IgD-negative memory B cell (primary cell): ENCODE data around the gene SPOCK3. TPM values are rescaled to one million over a fixed set of nuclear protein-coding genes. Genes with fewer than 3 reads are reported as not detected.
A peak's percentile ranks its signal among the peaks of the same experiment; 100 is the strongest.
"Not testable (repeated sequence)": the region's sequence is repeated elsewhere in the genome, so short reads cannot be mapped to it uniquely, and the experiment has no call there.

Experiments used
- H3K27ac Mint-ChIP-seq, 3 donors: one replicate each; pipeline ENCODE4 v1.8.0; 2020 to 2022; ENCODE audit warnings: mild to moderate bottlenecking in 3 of 3, mixed read lengths in 3 of 3, moderate library complexity in 1 of 3
- H3K27me3 Mint-ChIP-seq: one replicate; pipeline ENCODE4 v1.8.0; 2021; ENCODE audit warnings: mixed read lengths
- H3K36me3 Mint-ChIP-seq: one replicate; pipeline ENCODE4 v1.8.0; 2020; ENCODE audit warnings: mild to moderate bottlenecking, mixed read lengths
- H3K4me1 Mint-ChIP-seq, 3 donors: one replicate each; pipeline ENCODE4 v1.8.0; 2020 to 2022; ENCODE audit warnings: mixed read lengths in 3 of 3, mild to moderate bottlenecking in 1 of 3
- H3K4me3 Mint-ChIP-seq, 4 donors: one replicate each; pipeline ENCODE4 v1.8.0; 2020 to 2022; ENCODE audit warnings: mild to moderate bottlenecking in 4 of 4, mixed read lengths in 4 of 4, moderate library complexity in 3 of 4
- H3K9me3 Mint-ChIP-seq, 3 donors: one replicate each; pipeline ENCODE4 v1.8.0; 2020 to 2021; ENCODE audit warnings: mixed read lengths in 3 of 3, mild to moderate bottlenecking in 1 of 3
- polyA plus RNA-seq: library from polyadenylated mRNA; unstranded; fragments of 300-500 nt; fragmentation: Illumina TruSeq; gene quantifications from one replicate; pipeline ENCODE4 v1.2.3, GENCODE V29; 2021

SPOCK3 gene
- polyA plus RNA-seq, 1 donor from 2014 or later, result not detected

DNA sequence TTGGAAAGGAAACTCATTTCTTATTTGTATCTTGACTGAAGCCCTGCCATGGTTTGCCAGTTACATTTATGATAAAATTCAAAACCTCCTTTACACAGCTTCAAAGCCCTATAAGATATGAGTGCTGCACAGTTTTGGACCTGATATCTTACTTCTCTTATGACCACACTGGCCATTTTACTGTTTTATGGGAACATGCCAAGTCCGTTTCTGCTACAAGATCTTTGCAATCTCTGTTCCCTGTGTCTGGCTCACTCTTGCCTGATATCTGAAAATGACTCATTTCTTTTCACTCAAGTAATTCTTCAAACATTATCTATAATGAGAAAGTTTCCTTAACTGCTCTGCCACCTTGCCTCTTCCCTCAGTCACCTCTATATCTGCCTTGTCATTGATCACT, 247.3 kb downstream of the SPOCK3 start:
- Mint-ChIP-seq H3K4me3 (no peak overlapping the region), H3K9me3 (no peaks in the 10 kb centered on the region), H3K27me3 (no peaks in the 10 kb centered on the region), H3K36me3 (no peaks in the 10 kb centered on the region), H3K4me1 (no peaks in the 10 kb centered on the region), H3K27ac (no peak overlapping the region)

DNA sequence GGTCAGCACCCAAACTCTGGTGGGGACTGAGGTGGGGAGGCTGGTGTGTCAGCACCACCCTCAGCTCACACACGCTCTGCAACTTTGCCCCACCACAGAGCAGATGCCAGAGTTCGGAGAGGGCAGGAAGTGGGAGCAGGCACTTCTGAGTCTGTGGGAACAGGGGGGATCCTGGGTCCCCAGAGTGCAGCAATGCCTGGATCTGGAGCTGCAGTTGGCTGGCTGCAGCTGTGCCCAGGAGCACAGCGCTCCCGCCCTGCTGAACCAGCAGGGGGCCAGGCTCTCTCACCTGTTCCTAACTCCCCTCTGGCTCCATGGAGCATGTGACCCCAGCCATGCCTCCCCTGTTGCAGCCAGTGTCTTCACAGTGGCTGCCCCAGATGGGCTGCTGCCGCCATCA, 252.4 kb downstream of the SPOCK3 start:
- no peaks in the 10 kb centered on the region for H3K36me3 Mint-ChIP-seq
- no peak overlapping the region for H3K27ac Mint-ChIP-seq
- H3K9me3 Mint-ChIP-seq, result no peaks in the 10 kb centered on the region
- no peaks in the 10 kb centered on the region for H3K27me3 Mint-ChIP-seq
- H3K4me3 Mint-ChIP-seq, result no peak overlapping the region
- peaks cover 0 to 3% (median 0%) of the 10 kb centered on the region in 3 donors for H3K4me1 Mint-ChIP-seq

DNA sequence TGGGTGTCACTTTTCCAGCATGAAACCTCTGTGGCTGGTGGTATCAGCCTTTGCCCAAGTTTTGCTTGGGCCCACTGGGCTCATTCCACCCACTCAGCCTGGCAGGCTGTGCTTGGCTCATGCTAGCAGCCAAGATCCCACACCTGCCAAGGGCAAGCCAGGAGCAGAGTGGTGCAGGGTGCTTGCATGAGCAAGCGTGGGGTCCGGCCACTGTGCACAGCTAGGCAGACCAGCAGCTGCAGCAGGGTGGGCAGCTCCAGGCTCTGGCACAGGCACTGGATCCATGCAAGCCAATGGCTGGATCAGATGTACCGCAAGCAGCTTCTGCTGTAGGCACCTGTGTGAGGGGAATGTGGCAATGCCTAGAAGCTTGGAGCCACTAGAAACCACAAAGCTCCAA, 253.9 kb downstream of the SPOCK3 start:
- Mint-ChIP-seq H3K9me3 (peaks cover 0 to 2% (median 0%) of the 10 kb centered on the region in 3 donors), H3K36me3 (no peaks in the 10 kb centered on the region), H3K4me3 (no peak overlapping the region), H3K27me3 (no peaks in the 10 kb centered on the region), H3K27ac (no peak overlapping the region), H3K4me1 (peaks cover 0 to 3% (median 0%) of the 10 kb centered on the region in 3 donors)

DNA sequence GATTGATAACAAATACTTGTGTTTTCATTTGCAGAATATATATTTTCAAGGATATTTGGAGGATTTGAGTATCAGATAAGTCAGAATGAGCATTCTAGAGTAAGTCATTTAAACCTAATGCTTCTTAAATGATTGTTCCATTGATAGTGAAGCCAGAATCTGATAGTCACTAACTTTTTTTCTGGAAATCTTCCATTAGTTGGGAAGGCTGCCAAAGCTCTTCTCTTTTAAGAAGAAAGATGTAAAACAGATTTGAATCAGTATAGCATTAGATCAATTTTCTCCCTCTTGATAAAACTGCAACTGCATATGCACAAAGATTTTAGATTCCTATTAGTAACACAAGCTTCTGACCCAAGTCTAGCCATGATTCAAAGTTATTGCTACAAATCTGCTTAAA, 256.7 kb downstream of the SPOCK3 start:
- Mint-ChIP-seq H3K36me3 (no peaks in the 10 kb centered on the region), H3K27ac (no peak overlapping the region), H3K4me3 (no peak overlapping the region), H3K27me3 (no peaks in the 10 kb centered on the region), H3K9me3 (peaks cover 0 to 2% (median 0%) of the 10 kb centered on the region in 3 donors), H3K4me1 (peaks cover 0 to 3% (median 0%) of the 10 kb centered on the region in 3 donors)

DNA sequence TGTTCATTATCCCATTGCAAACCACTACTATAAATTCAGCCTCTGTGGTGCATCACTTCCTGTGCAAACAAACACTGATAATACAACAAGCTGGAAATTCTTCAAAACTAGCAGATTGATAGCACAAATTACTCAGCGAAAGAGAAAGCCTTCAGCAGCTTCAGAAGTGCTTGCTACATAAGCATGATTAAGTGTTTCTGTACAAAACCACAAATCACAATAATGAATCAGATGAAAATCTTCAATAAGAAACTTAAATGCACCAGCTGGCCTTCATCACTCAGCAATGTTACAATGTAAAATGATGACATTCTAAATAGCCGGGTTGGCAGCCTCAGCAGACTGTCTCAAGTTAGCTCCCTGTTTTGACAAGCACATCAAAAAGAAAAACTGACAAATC, 262.2 kb downstream of the SPOCK3 start:
- Mint-ChIP-seq H3K4me3 (no peak overlapping the region), H3K36me3 (no peaks in the 10 kb centered on the region), H3K27me3 (no peaks in the 10 kb centered on the region), H3K4me1 (no peaks in the 10 kb centered on the region), H3K27ac (no peak overlapping the region), H3K9me3 (peaks cover 2 to 14% (median 10%) of the 10 kb centered on the region in 3 donors)

DNA sequence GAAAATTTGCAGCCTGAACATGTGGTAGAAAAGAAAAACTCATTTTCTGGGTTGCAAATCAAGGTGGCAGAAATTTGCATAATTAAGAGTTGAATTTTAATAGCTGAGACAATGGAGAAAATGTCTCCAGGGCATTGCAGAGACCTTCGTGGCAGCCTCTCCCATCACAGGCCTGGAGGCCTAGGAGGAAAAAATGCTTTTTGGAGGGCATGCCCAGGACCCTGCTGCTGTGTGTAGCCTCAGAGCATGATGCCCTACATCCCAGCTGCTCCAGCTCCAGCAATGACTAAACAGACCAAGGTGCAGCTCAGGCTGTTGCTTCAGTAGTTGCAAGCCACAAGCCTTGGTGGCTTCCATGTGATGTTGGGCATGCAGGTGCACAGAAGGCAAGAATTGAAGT, 266.1 kb downstream of the SPOCK3 start:
- H3K4me1 Mint-ChIP-seq, H3K4me3 Mint-ChIP-seq, H3K27me3 Mint-ChIP-seq, H3K27ac Mint-ChIP-seq, H3K36me3 Mint-ChIP-seq: not testable (repeated sequence)
- peaks cover 2 to 16% (median 8%) of the 10 kb centered on the region in 3 donors for H3K9me3 Mint-ChIP-seq

DNA sequence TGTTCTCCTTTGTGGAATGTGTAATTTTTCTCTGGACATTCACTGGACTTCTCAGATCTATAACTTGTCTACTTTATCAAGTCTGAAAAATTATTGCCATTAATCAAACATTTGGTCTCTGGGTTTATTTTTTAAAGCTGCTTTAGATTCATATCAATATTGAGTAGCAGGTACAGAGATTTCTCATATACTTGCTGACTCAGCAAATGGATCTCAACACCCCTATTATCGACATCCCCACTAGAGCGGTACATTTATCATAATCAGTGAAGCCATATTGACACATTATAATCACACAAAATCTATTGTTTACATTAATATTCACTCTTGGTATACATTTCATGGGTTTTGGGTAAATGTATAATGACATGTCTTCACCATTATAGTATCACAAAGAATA, 268.7 kb downstream of the SPOCK3 start:
- Mint-ChIP-seq H3K27ac (no peak overlapping the region), H3K4me1 (no peaks in the 10 kb centered on the region), H3K27me3 (no peaks in the 10 kb centered on the region), H3K4me3 (no peak overlapping the region), H3K36me3 (no peaks in the 10 kb centered on the region), H3K9me3 (peaks cover 2 to 25% (median 9%) of the 10 kb centered on the region in 3 donors)

DNA sequence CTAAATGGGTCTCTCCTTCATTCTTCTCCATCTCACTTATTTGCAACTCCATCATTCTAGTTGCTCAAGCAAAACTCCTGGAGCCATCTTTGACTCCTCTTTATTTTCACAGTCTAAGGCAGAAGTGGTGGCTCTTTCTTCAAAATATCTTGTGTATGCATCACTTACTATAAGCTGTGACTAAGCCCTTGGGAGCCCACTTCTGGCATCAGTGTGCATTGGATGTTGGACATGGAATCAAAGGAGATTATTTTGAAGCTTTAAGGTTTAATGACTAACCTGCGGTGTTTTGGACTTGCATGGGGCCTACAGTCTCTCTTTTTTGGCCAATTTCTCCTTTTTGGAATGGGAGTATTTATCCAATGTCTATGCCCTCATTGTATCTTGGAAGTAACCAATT, 276.8 kb downstream of the SPOCK3 start:
- Mint-ChIP-seq H3K36me3 (no peaks in the 10 kb centered on the region), H3K4me3 (no peak overlapping the region), H3K9me3 (peaks cover 6 to 27% (median 17%) of the 10 kb centered on the region in 3 donors), H3K4me1 (no peaks in the 10 kb centered on the region), H3K27me3 (no peaks in the 10 kb centered on the region), H3K27ac (no peak overlapping the region)

DNA sequence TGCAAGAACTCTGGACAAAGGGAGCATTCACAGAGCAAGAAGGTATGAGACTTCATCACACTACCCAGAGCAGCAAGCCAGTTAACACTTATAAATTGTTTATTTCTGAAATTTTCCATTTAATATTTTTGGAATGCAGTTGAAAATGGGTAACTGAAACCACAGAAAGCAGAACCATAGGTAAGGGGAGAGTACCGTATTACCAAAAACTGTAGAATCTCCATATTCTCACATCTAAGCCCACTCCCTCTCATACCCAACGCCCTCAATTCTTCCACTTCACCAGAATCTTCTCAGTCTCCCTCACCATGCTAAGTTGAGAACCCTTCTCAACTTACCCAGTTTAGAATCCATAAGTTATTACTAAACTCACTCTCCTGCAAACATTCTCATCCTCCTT, 277.8 kb downstream of the SPOCK3 start:
- Mint-ChIP-seq H3K36me3 (no peaks in the 10 kb centered on the region), H3K4me3 (no peak overlapping the region), H3K27me3 (no peaks in the 10 kb centered on the region), H3K4me1 (no peaks in the 10 kb centered on the region), H3K9me3 (peaks cover 6 to 22% (median 16%) of the 10 kb centered on the region in 3 donors), H3K27ac (no peak overlapping the region)

DNA sequence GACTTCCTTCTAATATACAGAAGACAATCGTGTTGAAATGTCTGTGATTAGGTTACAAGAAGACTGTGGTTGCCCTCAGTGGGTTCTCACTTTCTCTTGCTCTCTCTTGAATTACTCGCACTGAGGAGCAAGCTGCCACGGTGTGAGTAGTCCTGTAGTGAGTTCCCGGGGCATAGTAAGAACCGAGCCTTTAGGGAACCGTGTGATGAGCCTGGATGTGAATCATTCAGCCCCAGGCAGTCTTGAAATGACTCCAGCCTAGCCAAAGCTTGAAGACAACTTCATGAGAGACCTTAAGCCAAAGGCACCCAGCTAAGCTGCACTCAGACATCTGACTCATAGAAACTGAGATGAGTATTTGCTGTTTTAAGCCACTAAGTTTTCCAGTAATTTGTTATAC, 292.7 kb downstream of the SPOCK3 start:
- Mint-ChIP-seq H3K36me3 (no peaks in the 10 kb centered on the region), H3K4me1 (no peaks in the 10 kb centered on the region), H3K27ac (no peak overlapping the region), H3K4me3 (no peak overlapping the region), H3K9me3 (peaks cover 3 to 12% (median 8%) of the 10 kb centered on the region in 3 donors), H3K27me3 (no peaks in the 10 kb centered on the region)

DNA sequence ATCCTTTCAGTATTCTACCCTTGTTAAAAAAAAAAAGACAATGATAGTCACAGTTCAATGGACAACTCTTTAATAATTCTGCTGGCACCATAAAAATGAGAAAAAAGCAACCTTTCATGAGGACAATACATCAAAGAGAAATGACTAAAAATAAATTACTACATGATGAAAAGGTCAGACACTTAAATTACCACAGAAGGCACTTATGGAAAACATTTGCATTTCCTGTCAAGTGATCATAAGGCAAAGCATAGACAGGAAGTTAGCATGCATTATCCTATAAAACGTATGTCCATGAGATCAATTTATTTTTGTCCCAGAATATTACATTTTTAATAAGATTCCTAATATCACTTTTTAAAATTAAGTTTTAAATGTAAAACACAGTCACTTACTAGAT, 303.8 kb downstream of the SPOCK3 start:
- Mint-ChIP-seq H3K4me3 (no peak overlapping the region), H3K4me1 (peaks cover 0 to 1% (median 0%) of the 10 kb centered on the region in 3 donors), H3K9me3 (peaks cover 0 to 3% (median 0%) of the 10 kb centered on the region in 3 donors), H3K27me3 (no peaks in the 10 kb centered on the region), H3K36me3 (no peaks in the 10 kb centered on the region), H3K27ac (no peak overlapping the region)

DNA sequence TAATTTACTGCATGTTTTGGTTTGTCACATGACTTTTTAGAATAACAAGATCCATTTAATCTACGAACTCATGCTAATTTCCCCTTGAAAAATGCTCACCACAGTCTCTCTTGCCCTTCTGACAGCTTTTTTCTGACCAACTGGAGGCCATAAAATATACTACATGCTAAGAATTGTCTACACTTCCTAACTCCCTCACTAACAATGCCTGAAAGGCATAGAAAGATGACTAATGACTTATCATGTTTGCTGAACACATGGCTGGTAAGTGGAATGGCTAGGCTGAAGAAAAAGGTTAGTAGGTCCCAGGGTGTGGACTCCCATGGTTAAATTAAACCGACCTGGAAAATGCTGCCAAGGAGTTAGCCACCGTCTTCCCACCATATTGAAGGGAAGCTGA, 309.9 kb downstream of the SPOCK3 start:
- peaks cover 0 to 8% (median 4%) of the 10 kb centered on the region in 3 donors for H3K9me3 Mint-ChIP-seq
- no peaks in the 10 kb centered on the region for H3K36me3 Mint-ChIP-seq
- peak overlapping the region in 1 of 3 donors; percentile 28 for H3K27ac Mint-ChIP-seq
- no peaks in the 10 kb centered on the region for H3K27me3 Mint-ChIP-seq
- no peaks in the 10 kb centered on the region for H3K4me1 Mint-ChIP-seq
- H3K4me3 Mint-ChIP-seq, result no peak overlapping the region

DNA sequence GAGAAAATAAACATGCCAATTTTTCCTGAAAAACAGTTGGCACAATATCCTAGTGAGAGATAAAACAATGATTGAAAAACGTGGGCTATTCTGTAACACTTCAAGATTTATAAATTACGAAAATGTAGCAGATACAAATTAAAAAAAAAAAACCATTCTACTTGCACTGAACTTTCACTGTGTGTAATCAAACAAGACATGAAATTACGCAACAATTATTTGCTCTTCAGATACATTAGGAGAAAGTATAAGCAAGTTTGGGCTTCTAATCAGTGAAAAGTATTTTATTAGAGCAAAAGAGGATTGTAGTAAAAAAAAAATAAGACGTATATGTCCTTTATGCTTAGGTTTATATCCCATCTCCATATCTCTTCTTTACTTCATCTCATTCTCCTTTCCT, 320.4 kb downstream of the SPOCK3 start:
- no peaks in the 10 kb centered on the region for H3K36me3 Mint-ChIP-seq
- no peaks in the 10 kb centered on the region for H3K4me1 Mint-ChIP-seq
- H3K4me3 Mint-ChIP-seq, result no peak overlapping the region
- peaks cover 0 to 1% (median 0%) of the 10 kb centered on the region in 3 donors for H3K9me3 Mint-ChIP-seq
- no peaks in the 10 kb centered on the region for H3K27me3 Mint-ChIP-seq
- no peak overlapping the region for H3K27ac Mint-ChIP-seq

DNA sequence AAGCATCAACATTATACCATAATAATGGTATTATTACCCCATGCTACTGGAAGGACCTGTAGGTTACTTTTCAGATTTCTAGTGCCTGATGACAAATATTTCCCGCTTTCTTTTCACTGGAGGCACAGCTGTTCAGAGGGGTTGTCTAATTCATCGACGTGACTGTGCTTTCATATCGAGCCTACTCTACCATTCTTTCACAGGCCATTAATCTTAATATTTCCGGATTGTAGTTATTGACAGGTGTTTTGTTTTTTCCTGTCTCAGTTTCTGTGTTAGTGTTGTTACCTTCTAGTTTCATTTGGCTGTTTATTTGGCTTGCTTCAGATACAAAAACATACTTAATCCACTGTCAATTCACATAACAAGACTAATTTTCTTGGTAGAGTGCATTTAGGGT, 330.9 kb downstream of the SPOCK3 start:
- Mint-ChIP-seq H3K4me1 (no peaks in the 10 kb centered on the region), H3K4me3 (no peak overlapping the region), H3K27me3 (no peaks in the 10 kb centered on the region), H3K36me3 (no peaks in the 10 kb centered on the region), H3K27ac (no peak overlapping the region), H3K9me3 (peaks cover 0 to 5% (median 2%) of the 10 kb centered on the region in 3 donors)

DNA sequence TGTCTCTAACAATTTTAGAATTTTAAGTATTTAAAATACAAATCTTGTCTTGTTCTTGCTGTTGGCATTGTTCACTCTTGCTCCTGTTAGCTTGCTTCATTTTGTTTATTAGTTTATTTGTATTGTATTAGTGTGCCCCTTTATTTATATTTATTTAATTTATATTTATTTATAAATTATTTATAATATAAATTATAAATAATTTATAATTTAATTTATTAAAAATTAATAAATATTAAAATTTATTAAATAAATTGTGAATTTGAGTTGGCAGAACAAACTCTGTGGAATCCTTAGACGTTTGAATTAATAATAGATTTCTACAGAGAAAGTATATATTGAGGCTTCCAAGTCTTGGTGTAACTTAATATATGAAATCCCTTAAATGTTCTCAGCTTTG, 331.4 kb downstream of the SPOCK3 start:
- Mint-ChIP-seq H3K9me3 (peaks cover 0 to 5% (median 2%) of the 10 kb centered on the region in 3 donors), H3K27me3 (no peaks in the 10 kb centered on the region), H3K27ac (no peak overlapping the region), H3K36me3 (no peaks in the 10 kb centered on the region), H3K4me3 (no peak overlapping the region), H3K4me1 (no peaks in the 10 kb centered on the region)

DNA sequence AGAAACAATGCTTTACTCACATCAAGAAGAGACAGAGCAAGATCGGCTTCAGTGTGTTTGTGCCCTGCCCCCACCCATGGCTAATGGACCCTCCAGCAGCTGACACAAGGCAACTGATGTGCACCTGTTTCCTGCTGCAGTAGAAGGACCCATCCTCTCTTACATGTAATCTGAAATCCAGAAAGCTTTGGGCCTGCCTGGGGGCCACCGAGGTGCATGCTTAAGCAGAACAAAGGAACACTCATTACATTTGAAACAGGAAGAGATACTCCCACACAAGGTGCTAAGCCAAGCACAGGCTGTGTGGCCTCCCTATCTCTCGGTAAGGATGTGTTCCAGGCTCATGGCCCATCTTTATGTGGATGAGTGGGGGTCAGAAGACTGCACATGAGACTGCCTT, 338.0 kb downstream of the SPOCK3 start:
- Mint-ChIP-seq H3K27me3 (no peaks in the 10 kb centered on the region), H3K9me3 (peaks cover 0 to 5% (median 2%) of the 10 kb centered on the region in 3 donors), H3K27ac (no peak overlapping the region), H3K36me3 (no peaks in the 10 kb centered on the region), H3K4me1 (no peaks in the 10 kb centered on the region), H3K4me3 (no peak overlapping the region)

DNA sequence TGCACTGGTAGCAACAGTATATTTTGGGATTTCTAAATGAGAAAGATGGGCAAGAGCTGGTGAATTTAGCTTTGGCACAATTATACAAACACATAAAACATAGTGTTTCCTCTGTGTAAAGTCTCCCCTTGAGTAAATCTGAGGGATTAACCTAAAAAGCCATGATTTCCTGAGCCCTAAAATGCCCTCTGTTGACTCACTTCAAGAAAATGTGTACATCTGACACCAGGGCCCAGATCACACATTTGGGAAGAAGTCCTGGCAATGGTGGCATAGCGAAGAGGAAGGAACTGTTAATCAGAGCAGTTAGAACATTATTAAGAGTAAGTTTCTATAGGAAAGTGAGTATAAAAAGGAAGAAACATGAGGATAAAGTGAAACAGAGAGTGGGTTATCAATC, 338.5 kb downstream of the SPOCK3 start:
- Mint-ChIP-seq H3K4me1 (no peaks in the 10 kb centered on the region), H3K27me3 (no peaks in the 10 kb centered on the region), H3K9me3 (peaks cover 0 to 2% (median under 1%) of the 10 kb centered on the region in 3 donors), H3K27ac (no peak overlapping the region), H3K36me3 (no peaks in the 10 kb centered on the region), H3K4me3 (no peak overlapping the region)
